Activated CD4-positive, alpha-beta T cell treated with anti-CD3 and anti-CD28 coated beads, Interleukin-2, amount 10 ng/mL, durations not matched to agents 24 days and 14 days (primary cell): Measurements from ENCODE around the gene ALX4. TPM values are rescaled to one million over a fixed set of nuclear protein-coding genes. Genes with fewer than 3 reads are reported as not detected.

Experiments
- DNase-seq: peaks from one replicate; pipeline ENCODE4 v3.0.0; 2022
- H3K27ac Mint-ChIP-seq: one replicate; pipeline ENCODE4 v1.8.0; 2022; ENCODE audit warnings: mild to moderate bottlenecking, mixed read lengths
- H3K27me3 Mint-ChIP-seq: one replicate; pipeline ENCODE4 v1.8.0; 2022; ENCODE audit warnings: mixed read lengths
- H3K36me3 Mint-ChIP-seq: one replicate; pipeline ENCODE4 v1.8.0; 2022; ENCODE audit warnings: low read depth, mild to moderate bottlenecking, mixed read lengths
- H3K4me1 Mint-ChIP-seq: one replicate; pipeline ENCODE4 v1.8.0; 2021; ENCODE audit warnings: mixed read lengths
- H3K4me3 Mint-ChIP-seq: one replicate; pipeline ENCODE4 v1.8.0; 2022; ENCODE audit warnings: mild to moderate bottlenecking, moderate library complexity, mixed read lengths
- H3K9me3 Mint-ChIP-seq: one replicate; pipeline ENCODE4 v1.8.0; 2021; ENCODE audit warnings: mixed read lengths
- intact Hi-C: fragments of 100-400 bp; cut with micrococcal nuclease; formaldehyde crosslinking; loops from one replicate; pipeline ENCODE4 v1.15.1; 2023
- total RNA-seq: library from RNA; stranded (reverse); gene quantifications from 2 replicates; pipeline ENCODE4 v1.2.3, GENCODE V29; 2022

Gene ALX4
- total RNA-seq, 1 donor from 2014 or later: not detected

GRCh38 chr11:44344423-44344820 lies 34.5 kb upstream of the ALX4 start:
- Mint-ChIP-seq H3K4me3 (no peak overlapping the region), H3K4me1 (no peaks in the 10 kb centered on the region), H3K36me3 (no peaks in the 10 kb centered on the region), H3K27me3 (peaks cover 10% of the 10 kb centered on the region), H3K9me3 (no peaks in the 10 kb centered on the region), H3K27ac (no peak overlapping the region)
- intact Hi-C loops: no loop called here
- DNase-seq: no peak

GRCh38 chr11:44343778-44344422 lies 34.0 kb upstream of the ALX4 start:
- no peaks in the 10 kb centered on the region for H3K4me1 Mint-ChIP-seq
- no peaks in the 10 kb centered on the region for H3K9me3 Mint-ChIP-seq
- H3K36me3 Mint-ChIP-seq: no peaks in the 10 kb centered on the region
- H3K27me3 Mint-ChIP-seq: peaks cover 11% of the 10 kb centered on the region
- intact Hi-C loops: no loop called here
- no peak for DNase-seq
- H3K27ac Mint-ChIP-seq: no peak overlapping the region
- no peak overlapping the region for H3K4me3 Mint-ChIP-seq

GRCh38 chr11:44342616-44343015 lies 32.7 kb upstream of the ALX4 start:
- no peaks in the 10 kb centered on the region for H3K4me1 Mint-ChIP-seq
- intact Hi-C loops: no loop called here
- DNase-seq: no peak
- no peak overlapping the region for H3K27ac Mint-ChIP-seq
- peaks cover 24% of the 10 kb centered on the region for H3K27me3 Mint-ChIP-seq
- H3K36me3 Mint-ChIP-seq: no peaks in the 10 kb centered on the region
- H3K4me3 Mint-ChIP-seq: no peak overlapping the region
- H3K9me3 Mint-ChIP-seq: no peaks in the 10 kb centered on the region

- H3K4me3 Mint-ChIP-seq: no peak overlapping the region
- peaks cover 42% of the 10 kb centered on the region for H3K27me3 Mint-ChIP-seq
- DNase-seq: no peak
- H3K27ac Mint-ChIP-seq: no peak overlapping the region
- no peaks in the 10 kb centered on the region for H3K4me1 Mint-ChIP-seq
- no peaks in the 10 kb centered on the region for H3K36me3 Mint-ChIP-seq
- intact Hi-C loops: no loop called here
- no peaks in the 10 kb centered on the region for H3K9me3 Mint-ChIP-seq
Observed at GRCh38 chr11:44340656-44341055, 30.7 kb upstream of the ALX4 start.

- Mint-ChIP-seq H3K27ac (no peak overlapping the region), H3K27me3 (peaks cover 51% of the 10 kb centered on the region), H3K4me1 (no peaks in the 10 kb centered on the region), H3K9me3 (no peaks in the 10 kb centered on the region), H3K4me3 (no peak overlapping the region), H3K36me3 (no peaks in the 10 kb centered on the region)
- no peak for DNase-seq
- intact Hi-C loops: loop anchor here (5.0 kb wide), 1 partner anchor 37 kb away; no protein-coding TSS in a partner anchor
Observed at GRCh38 chr11:44339530-44339883, 29.6 kb upstream of the ALX4 start.

GRCh38 chr11:44338698-44339529 lies 29.0 kb upstream of the ALX4 start:
- no peaks in the 10 kb centered on the region for H3K9me3 Mint-ChIP-seq
- no peak overlapping the region for H3K4me3 Mint-ChIP-seq
- H3K36me3 Mint-ChIP-seq: no peaks in the 10 kb centered on the region
- H3K27ac Mint-ChIP-seq: no peak overlapping the region
- peaks cover 51% of the 10 kb centered on the region for H3K27me3 Mint-ChIP-seq
- intact Hi-C loops: loop anchor here (5.0 kb wide), 1 partner anchor 37 kb away; no protein-coding TSS in a partner anchor
- no peaks in the 10 kb centered on the region for H3K4me1 Mint-ChIP-seq
- DNase-seq: no peak

- Mint-ChIP-seq H3K36me3 (no peaks in the 10 kb centered on the region), H3K27ac (no peak overlapping the region), H3K9me3 (no peaks in the 10 kb centered on the region), H3K4me1 (no peaks in the 10 kb centered on the region), H3K27me3 (peaks cover 55% of the 10 kb centered on the region), H3K4me3 (no peak overlapping the region)
- intact Hi-C loops: loop anchor here (5.0 kb wide), 1 partner anchor 36 kb away; no protein-coding TSS in a partner anchor
- no peak for DNase-seq
Observed at GRCh38 chr11:44338026-44338425, 28.1 kb upstream of the ALX4 start.

- no peaks in the 10 kb centered on the region for H3K36me3 Mint-ChIP-seq
- intact Hi-C loops: loop anchor here (5.0 kb wide), 1 partner anchor 34 kb away; no protein-coding TSS in a partner anchor
- DNase-seq: no peak
- no peak overlapping the region for H3K27ac Mint-ChIP-seq
- H3K4me3 Mint-ChIP-seq: no peak overlapping the region
- H3K27me3 Mint-ChIP-seq: peaks cover 55% of the 10 kb centered on the region
- H3K9me3 Mint-ChIP-seq: no peaks in the 10 kb centered on the region
- no peaks in the 10 kb centered on the region for H3K4me1 Mint-ChIP-seq
Observed at GRCh38 chr11:44335919-44336318, 26.0 kb upstream of the ALX4 start.

- no peak overlapping the region for H3K27ac Mint-ChIP-seq
- H3K4me1 Mint-ChIP-seq: no peaks in the 10 kb centered on the region
- H3K36me3 Mint-ChIP-seq: no peaks in the 10 kb centered on the region
- H3K4me3 Mint-ChIP-seq: no peak overlapping the region
- H3K27me3 Mint-ChIP-seq: peaks cover 57% of the 10 kb centered on the region
- intact Hi-C loops: loop anchor here (5.0 kb wide), 1 partner anchor 33 kb away; no protein-coding TSS in a partner anchor
- no peaks in the 10 kb centered on the region for H3K9me3 Mint-ChIP-seq
- DNase-seq: no peak
Observed at GRCh38 chr11:44335052-44335760, 25.3 kb upstream of the ALX4 start.

GRCh38 chr11:44334356-44335004 lies 24.5 kb upstream of the ALX4 start:
- no peaks in the 10 kb centered on the region for H3K9me3 Mint-ChIP-seq
- H3K27ac Mint-ChIP-seq: no peak overlapping the region
- no peak for DNase-seq
- H3K4me3 Mint-ChIP-seq: no peak overlapping the region
- intact Hi-C loops: loop anchor here (5.0 kb wide), 1 partner anchor 32 kb away; no protein-coding TSS in a partner anchor
- peaks cover 57% of the 10 kb centered on the region for H3K27me3 Mint-ChIP-seq
- no peaks in the 10 kb centered on the region for H3K36me3 Mint-ChIP-seq
- no peaks in the 10 kb centered on the region for H3K4me1 Mint-ChIP-seq

GRCh38 chr11:44333271-44334218 lies 23.6 kb upstream of the ALX4 start:
- intact Hi-C loops: no loop called here

GRCh38 chr11:44332665-44333064 lies 22.7 kb upstream of the ALX4 start:
- H3K9me3 Mint-ChIP-seq: no peaks in the 10 kb centered on the region
- no peak overlapping the region for H3K4me3 Mint-ChIP-seq
- intact Hi-C loops: no loop called here
- no peak for DNase-seq
- no peaks in the 10 kb centered on the region for H3K4me1 Mint-ChIP-seq
- H3K36me3 Mint-ChIP-seq: no peaks in the 10 kb centered on the region
- peaks cover 52% of the 10 kb centered on the region for H3K27me3 Mint-ChIP-seq
- H3K27ac Mint-ChIP-seq: no peak overlapping the region

More at GRCh38 chr11:44333271-44334218, 23.6 kb upstream of the ALX4 start:
- Mint-ChIP-seq H3K9me3 (no peaks in the 10 kb centered on the region), H3K27ac (no peak overlapping the region), H3K4me1 (no peaks in the 10 kb centered on the region), H3K27me3 (peaks cover 55% of the 10 kb centered on the region), H3K4me3 (no peak overlapping the region), H3K36me3 (no peaks in the 10 kb centered on the region)
- no peak for DNase-seq
